Fibroblast of the aortic adventitia (primary cell): ENCODE measurements around the gene DLGAP3. TPM values are rescaled to one million over a fixed set of nuclear protein-coding genes. Genes with fewer than 3 reads are reported as not detected.

Experiments
- DNase-seq: peaks from one replicate; pipeline ENCODE4 v3.0.0-alpha.2; 2010; ENCODE audit warnings: low read depth
- H3K4me3 ChIP-seq: 2 replicates; pipeline ENCODE4 v1.5.1; 2011; ENCODE audit warnings: low read depth, mild to moderate bottlenecking, control low read depth, low read length, moderate library complexity
- CTCF ChIP-seq: IDR thresholded peaks from 2 replicates; pipeline ENCODE4 v1.5.1; 2011; ENCODE audit warnings: mild to moderate bottlenecking, low read length, control low read depth, inconsistent platforms; ENCODE audit not compliant: insufficient read depth
- total RNA-seq: library from RNA; depleted of rRNA; stranded (reverse); fragments of >200 nt; gene quantifications from 2 replicates; pipeline ENCODE4 v1.2.3, GENCODE V29; 2012; ENCODE audit warnings: low replicate concordance

Gene DLGAP3
- total RNA-seq, 1 donor, result not detected

- DNase-seq, result no peak
- H3K4me3 ChIP-seq, result no peak overlapping the region
- TF ChIP-seq CTCF, result no peak
Measured at GRCh38 chr1:34868230-34869049, 61.0 kb downstream of the DLGAP3 start.

DNA sequence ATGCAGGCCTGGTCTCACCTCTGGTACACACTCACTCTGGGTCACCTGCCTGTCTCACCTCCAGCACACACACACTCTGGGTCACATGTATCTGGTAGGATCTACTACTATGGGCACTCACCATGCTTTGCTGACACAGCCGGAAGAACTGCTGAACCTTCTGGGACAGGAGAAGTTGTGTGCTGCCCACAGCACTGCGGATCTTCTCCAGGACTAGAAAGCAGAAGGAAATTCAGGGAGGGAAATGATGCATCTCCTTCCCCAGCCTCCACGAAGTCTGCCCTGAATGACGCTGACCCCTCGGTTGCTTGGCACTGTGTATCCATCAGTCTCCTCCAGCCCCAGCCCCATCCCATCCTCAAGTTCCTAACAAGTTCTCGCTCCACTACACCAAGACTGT lies 62.0 kb downstream of the DLGAP3 start:
- H3K4me3 ChIP-seq, result no peak overlapping the region
- no peak for DNase-seq
- TF ChIP-seq CTCF, result no peak

GRCh38 chr1:34866762-34867109 lies 62.7 kb downstream of the DLGAP3 start:
- H3K4me3 ChIP-seq, result no peak overlapping the region
- no peak for DNase-seq
- TF ChIP-seq CTCF, result no peak

DNA sequence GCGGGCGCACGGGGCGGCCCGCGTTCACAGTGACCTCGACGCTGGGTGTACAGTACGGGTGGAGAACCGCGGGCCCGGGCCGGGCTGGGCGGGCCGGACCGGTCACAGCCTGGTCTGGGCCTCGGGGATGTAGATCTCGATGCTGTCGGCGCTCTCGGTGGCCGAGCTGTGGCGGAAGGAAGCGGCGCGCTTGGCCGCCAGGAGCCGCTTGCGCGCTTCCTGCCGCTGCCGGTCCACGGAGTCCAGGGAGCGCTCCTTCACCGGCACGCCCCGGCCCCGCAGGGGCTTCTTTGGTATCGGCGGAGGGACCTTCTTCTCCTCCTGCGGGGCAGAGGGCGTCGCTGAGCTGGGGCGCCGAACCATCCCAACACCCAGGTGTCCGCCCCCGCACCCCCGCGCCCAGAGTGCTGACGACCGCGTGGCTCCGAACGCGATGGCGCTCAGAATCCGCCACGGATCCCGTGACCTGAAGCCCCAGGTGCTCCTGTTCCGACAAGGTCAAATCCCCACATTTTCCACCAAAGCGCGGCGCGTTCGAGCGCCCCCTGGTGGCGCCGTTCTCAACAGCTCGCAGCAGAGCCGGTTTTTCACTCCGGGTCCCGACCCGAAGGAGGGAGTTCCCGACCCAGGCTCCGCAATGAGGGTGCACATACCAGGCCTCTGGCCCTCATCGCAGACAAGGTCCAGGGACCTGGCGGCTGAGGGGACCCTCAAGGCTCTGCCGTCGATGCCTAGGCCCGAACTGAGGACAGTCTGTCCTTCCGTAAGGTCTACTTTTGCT lies 63.3 kb downstream of the DLGAP3 start:
- peak; percentile 72 for DNase-seq
- TF ChIP-seq CTCF, result peak; percentile 98
- H3K4me3 ChIP-seq, result peak overlapping the region; percentile 76

DNA sequence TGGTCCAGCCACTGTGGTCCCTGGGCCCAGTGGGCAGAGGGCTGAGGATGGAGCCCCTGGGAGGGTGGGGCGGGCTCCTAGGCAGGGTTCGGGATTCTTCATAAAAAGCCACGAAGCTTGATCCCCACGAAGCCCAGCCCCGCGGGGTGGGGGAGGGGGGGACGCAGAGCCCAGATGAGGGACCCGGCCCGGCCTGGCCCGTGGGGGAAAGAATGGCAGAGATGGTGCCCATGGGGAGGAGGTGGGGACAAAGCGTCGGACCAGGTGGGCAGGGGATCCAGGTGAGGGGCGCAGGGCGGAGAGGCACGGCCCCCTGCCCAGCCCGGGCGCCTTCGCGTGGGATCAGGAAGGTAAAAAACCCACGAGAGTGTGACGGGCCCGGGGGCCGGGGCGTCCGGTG lies 63.9 kb downstream of the DLGAP3 start:
- no peak for DNase-seq
- TF ChIP-seq CTCF, result no peak
- peak overlapping the region; percentile 76 for H3K4me3 ChIP-seq

DNA sequence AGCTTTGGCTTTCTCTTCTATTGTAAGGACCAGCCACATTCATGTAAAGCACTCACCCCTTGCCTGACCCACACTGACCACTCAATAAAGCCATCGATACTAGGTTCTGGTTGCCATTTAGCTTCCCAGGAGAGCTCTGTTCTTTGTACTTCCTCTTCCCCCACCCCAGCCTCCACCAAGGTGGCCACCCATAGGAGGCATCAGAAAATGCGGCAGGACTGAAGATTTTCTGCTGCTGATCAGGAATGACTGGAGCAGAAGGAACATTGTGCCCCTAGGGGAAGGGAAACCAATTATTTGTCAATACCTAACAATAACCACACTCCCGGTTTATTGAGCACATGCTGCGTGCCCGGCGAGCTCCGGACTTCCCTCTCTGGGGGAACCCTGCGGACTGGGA lies 64.7 kb downstream of the DLGAP3 start:
- no peak for DNase-seq
- TF ChIP-seq CTCF, result no peak
- no peak overlapping the region for H3K4me3 ChIP-seq
